DMS153 (cell line): ENCODE results near the gene BACH2.
"Not testable (repeated sequence)": the region's sequence is repeated elsewhere in the genome, so short reads cannot be mapped to it uniquely, and the experiment has no call there.

ENCODE experiments used
- DNase-seq: peaks from one replicate; lab custom pipeline; 2025; lab: John Stamatoyannopoulos, UW

The BACH2 gene

DNA sequence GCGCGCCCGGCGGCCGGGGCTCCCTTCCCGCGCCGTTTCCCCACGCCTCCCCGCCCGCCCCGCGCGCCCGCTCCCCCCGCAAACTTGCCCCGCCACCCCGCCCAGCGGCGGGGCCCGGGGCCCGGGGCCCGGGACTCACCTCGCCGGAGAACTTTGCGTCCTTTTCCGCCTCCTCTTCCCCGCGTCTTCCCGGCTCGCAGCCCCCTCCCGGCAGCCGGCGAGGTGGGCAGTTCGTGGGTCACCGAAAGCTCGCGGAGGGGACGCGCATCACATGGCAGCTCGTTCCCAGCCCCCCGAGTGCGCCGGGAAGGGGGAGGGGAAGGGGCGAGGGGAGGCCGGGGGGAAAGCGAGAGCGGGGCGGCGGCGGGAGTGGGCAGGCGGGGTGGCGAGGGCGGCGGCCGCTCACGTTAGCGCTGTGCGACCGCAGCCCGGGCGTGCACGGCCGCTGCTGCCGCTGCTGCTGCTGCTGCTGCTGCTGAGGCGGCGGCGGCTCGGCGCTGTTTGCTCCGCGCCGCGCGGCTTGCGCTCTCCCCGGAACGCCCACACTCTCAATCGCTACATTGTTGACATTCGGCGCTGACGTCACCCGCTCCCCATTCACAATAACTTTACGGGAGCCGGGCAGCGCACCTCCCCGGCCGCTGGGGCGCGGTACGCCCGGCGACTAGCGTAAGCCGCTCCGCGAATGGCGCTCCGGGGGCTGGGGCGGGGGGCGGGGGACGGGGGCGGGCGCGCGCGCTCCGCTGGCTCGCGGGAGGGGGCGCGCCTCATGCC is at the start of gene BACH2:
TSS of gene BACH2 (minus strand) at position 503 of the 774 bp plus-strand sequence. CDS start 287,999 bp downstream, outside the sequence.
- DNase-seq, result peak; percentile 91

GRCh38 chr6:90343576-90343975 is 46.9 kb upstream of the BACH2 start:
- no peak for DNase-seq

DNA sequence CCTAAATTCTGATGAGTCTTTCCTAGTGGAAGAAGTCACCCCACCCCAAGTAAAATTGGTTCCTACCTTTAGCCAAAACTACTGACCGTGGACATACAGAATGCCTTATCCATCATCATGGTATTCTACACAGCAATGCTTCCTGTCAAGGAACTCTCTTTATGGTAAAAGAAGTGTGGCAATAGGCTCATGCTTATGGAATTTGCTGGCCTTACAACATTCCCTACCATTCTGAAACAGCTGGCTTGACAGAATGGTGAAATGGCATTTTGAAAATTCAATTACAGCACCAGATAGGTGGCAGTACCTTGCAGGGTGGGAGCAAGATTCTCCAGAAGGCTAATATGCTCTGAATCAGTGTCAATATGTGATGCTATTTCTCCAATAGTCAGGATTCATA is 41.8 kb upstream of the BACH2 start:
- no peak for DNase-seq

DNA sequence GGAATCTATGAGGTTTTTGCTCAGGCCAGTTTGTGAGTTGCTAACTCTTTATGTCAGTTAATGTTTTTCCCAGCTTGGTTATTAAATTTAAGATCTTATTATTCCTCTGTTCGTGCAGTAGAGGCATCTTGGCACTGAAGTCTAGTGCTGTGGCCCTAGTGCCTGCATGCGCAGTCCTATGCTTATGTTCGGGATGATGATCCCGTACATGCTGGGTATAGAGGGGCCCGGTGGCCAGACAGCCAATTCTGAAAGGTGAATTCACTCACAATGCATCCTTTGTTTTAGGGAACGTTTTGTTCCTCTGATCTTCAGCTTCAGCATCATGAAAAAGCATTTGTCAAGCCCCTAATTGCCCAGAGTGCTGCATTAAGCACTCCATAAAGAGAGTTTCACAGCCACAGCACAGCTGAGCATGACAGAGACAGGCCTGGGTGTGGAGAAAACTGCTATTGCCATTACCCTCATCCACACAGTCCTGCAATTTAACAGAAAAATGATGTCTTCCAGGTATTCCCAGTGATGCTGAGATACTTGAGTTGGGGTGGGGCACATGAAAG is 39.8 kb upstream of the BACH2 start:
- no peak for DNase-seq

DNA sequence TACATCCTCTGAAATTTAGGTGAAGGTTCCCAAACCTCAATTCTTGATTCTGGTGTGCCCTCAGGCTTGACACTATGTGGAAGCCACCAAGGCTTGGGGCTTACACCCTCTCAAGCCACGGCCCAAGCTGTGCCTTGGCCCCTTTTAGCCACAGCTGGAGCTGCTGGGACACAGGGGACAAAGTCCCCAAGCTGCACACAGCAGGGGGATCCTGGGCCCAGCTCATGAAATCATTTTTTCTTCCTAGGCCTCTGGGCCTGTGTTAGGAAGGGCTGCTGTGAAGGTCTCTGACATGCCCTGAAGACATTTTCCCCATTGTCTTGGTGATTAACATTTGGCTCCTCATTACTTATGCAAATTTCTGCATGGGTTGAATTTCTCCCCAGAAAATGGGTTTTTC is 37.3 kb upstream of the BACH2 start:
- DNase-seq, result no peak

DNA sequence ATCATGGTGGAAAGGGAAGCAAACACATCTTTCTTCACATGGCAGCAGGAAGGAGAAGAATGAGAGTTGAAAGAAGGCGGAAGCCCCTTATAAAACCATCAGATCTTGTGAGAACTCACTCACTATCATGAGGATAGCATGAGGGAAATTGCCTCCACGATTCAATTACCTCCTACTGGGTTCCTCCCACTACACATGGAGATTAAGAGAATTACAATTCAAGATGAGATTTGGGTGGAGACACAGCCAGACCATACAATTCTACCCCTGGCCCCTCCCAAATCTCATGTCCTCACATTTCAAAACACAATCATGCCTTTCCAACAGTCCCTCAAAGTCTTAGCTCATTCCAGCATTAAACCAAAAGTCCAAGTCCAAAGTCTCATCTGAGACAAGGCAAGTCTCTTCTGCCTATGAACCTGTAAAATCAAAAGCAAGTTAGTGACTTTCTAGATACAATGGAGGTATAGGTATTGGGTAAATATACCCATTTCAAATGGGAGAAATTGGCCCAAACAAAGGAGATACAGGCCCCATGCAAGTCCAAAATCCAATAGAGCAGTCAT is 36.4 kb upstream of the BACH2 start:
- not testable (repeated sequence) for DNase-seq

DNA sequence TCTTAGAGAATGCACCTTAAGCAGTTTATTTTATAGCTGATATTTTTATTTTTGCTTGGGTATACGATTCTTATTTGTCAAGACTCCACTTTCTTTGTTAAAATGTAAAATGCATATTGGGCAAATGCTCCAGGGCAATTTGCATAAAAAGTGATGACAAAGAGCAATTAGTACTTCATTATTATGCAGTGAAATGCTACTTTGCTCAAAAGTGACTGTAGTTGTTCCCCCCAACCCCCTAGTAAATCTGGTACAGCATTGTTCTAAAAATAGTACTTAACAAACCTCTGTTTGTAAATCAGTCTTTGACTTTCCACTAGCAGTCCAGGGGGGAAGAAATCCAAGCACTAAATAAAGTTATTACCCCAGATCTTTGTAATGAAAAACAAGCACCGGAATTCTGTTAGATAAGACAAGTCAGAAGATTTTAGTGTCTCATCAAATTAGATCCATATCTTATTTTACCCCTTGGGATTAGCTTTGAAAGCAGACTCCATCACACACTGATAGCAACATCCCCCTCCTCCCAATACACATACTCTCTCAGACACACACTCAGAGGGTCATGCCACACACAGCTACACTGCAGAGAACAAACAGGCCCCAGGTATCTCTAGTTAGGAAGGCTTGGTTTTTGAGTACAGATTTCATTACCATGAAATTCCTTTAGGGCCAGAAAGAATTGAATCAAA is 32.9 kb upstream of the BACH2 start:
- DNase-seq, result no peak

GRCh38 chr6:90328004-90328403 is 31.4 kb upstream of the BACH2 start:
- DNase-seq, result no peak

- DNase-seq, result no peak
Measured at GRCh38 chr6:90326404-90327057, 29.9 kb upstream of the BACH2 start.

DNA sequence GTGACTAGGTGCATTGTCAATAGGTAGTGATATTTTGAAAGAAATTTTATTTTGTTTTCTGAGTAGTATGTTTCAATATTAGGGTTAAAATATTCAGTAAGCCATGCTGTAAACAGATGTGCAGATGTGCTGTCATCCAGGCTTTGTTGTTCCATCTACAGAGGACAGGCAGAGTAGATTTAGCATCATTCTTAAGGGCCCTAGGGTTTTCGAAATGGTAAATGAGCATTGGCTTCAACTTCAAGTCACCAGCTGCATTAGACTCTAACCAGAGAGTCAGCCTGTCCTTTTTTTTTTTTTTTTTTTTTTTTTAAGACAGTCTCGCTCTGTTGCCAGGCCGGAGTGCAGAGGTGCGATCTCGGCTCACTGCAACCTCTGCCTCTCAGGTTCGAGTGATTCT is 27.1 kb upstream of the BACH2 start:
- no peak for DNase-seq

- no peak for DNase-seq
Measured at GRCh38 chr6:90322976-90323474, 26.4 kb upstream of the BACH2 start.

DNA sequence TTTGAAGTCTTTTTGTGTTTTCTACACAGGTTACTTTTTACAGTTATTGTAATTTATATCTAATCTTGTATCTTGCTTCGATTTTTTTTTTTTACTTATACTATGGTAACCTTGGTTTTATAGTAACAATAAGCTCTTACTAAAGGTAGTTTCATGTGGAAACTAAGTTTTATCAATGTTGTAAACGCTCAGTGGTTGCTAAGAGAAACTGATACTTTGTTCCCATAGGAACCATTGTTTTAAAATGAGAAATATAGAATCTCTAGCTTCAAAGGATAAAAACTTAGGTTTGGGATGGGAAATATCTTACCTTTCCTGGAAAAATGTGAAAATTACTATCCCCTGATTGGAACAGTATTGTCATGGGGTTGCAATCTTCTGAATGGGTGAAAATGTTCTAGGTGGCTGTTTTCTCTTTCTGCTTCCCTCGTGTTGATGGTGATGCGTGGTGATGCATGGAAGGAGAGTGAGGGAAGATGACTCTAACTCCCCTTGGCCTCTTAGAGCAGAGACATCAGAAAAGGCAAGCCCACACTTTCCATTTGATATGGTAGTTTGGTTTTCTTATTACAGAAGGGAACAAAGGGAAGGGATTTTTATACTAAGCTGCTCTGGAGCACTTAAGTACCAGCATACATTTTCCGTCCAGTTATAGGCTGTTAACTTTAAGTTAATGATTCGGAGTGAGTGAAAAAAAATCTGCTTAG is 23.5 kb upstream of the BACH2 start:
- DNase-seq, result no peak

GRCh38 chr6:90319044-90319443 is 22.4 kb upstream of the BACH2 start:
- DNase-seq, result no peak

GRCh38 chr6:90315986-90316385 is 19.3 kb upstream of the BACH2 start:
- DNase-seq, result no peak

DNA sequence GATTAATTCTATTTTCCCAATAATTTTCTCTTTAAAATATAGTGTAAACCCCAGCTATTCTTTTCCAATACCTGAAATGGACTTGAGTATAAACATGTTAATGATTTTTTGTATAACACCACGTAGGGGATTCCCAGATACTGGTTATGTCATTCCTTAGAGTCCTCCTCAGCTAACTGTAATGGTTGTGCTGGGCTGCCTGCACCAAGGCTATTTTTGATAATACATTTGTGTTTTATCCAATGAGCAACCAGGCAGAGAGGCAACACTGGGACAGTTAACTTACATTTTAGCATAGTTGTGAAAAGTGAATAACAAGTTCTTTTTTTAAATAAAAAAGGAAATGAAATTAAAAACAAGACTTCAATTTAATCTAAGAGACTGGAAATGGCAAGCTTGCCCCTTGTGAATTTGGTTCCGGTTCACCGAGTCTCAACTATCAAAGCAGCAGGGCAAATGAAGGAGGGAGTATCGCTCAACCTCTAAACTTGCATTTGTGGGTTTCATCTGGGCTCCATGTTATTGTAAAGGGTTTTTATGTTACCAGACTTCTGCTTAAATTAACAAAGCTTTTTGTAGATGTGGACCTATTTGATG is 18.8 kb upstream of the BACH2 start:
- DNase-seq, result no peak

GRCh38 chr6:90314514-90314913 is 17.9 kb upstream of the BACH2 start:
- no peak for DNase-seq

DNA sequence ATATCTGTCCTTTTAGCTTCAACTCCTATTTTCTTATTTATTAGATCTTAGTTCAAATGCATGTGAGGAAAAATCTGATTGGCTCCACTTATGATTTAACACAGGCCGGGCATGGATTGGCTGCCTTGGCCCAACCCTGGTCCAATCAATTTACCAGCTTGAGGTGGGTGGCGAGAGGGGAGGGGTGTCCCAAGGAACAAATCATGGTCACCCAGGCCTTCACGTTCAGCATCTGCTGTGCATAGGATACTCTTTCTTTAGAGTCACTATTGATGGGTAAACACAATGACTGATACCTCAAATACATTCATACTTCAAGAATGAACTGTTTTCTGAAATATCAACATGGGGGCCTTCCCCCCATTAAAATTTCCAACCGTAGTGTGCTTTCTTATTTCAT is 14.9 kb upstream of the BACH2 start:
- no peak for DNase-seq

DNA sequence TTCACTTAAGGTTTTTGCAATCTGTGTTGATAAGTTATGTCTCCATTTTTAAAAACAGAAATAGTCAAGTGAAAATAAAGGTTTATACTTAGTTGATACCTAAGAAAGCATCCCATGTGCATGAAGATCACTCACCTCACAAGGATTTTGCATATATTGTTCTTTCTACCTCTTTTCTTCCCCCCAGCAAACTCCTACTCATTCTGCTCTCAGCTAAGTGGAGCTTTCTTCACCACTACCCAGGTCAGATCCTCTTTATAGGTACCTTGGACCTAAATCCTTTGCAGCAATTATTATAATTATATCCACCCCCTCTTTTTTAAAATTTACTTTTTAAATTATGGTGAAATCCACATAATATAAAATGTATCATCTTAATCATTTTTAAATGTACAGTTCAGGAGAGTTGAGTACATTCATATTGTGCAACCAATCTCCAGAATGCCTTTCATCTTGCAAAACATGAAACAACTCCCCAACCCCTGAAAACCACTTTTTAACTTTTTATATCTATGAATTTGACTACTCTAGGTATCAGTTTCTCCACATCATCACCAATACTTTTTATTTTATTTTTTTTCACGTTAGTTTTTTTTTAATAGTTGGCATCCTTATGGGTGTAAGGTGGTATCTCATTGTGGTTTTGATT is 9.3 kb upstream of the BACH2 start:
- no peak for DNase-seq

GRCh38 chr6:90304308-90304707 is 7.7 kb upstream of the BACH2 start:
- DNase-seq, result no peak

DNA sequence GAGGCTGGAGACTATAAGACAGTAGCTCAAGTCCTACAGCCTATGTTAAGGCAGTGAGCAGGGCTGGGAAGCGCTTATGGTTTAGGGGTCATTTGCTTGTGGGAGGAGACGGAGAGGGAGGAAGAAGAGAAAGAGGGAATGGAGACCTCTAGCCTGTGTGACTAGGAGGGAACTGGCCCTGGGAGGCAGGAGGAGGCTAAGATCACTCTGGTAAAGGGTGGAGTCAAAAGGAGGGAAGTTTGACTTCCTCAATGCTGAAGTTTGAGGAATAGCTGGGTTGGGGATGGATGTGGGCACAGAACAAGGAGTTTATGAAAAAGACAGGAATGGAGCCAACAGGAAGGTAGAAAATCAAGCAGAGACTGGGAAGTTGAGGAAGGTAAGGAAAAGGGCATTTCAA is 6.4 kb upstream of the BACH2 start:
- DNase-seq, result no peak

GRCh38 chr6:90302320-90302719 is 5.7 kb upstream of the BACH2 start:
- no peak for DNase-seq
